Activated CD8-positive, alpha-beta memory T cell treated with anti-CD3 and anti-CD28 coated beads for 36 hours (primary cell): ENCODE data around the gene SLC28A1. TPM values are rescaled to one million over a fixed set of nuclear protein-coding genes. Genes with fewer than 3 reads are reported as not detected.

Source experiments
- CTCF ChIA-PET: fragments of 350-600 bp; sonication (Branson Sonifier 250); formaldehyde crosslinking; loops from one replicate; lab custom pipeline; 2021; ENCODE audit warnings: antibody characterized with exemption; lab: Charles Lee
- POLR2A ChIA-PET: fragments of 350-600 bp; sonication (Branson Sonifier 250); formaldehyde crosslinking; loops from one replicate; lab custom pipeline; 2021; ENCODE audit warnings: antibody characterized with exemption; lab: Charles Lee
- total RNA-seq, 2 experiments: library from RNA; stranded (reverse); gene quantifications; one replicate each; pipeline ENCODE4 v1.2.3, GENCODE V29; 2021

Gene SLC28A1
- total RNA-seq, 2 experiments from 2014 or later, result not detected

- ChIA-PET POLR2A (no interaction called here), CTCF (interaction anchor here (0.7 kb wide), 1 partner anchor 15 kb away, joined by 3 read pairs; the partner anchor contains the start of gene SLC28A1)
These were observed 15.3 kb downstream of the SLC28A1 start for GRCh38 chr15:84899750-84900149.

GRCh38 chr15:84901540-84901939, 17.1 kb downstream of the SLC28A1 start:
- CTCF ChIA-PET, result no interaction called here
- POLR2A ChIA-PET, result no interaction called here

- POLR2A ChIA-PET, result no interaction called here
- CTCF ChIA-PET, result no interaction called here
These were observed 19.3 kb downstream of the SLC28A1 start for GRCh38 chr15:84903751-84904150.

- ChIA-PET CTCF (no interaction called here), POLR2A (no interaction called here)
These were observed 20.0 kb downstream of the SLC28A1 start for GRCh38 chr15:84904419-84904818.

- CTCF ChIA-PET, result no interaction called here
- POLR2A ChIA-PET, result no interaction called here
These were observed 20.8 kb downstream of the SLC28A1 start for GRCh38 chr15:84905016-84905916.

- POLR2A ChIA-PET, result no interaction called here
- CTCF ChIA-PET, result no interaction called here
These were observed 23.3 kb downstream of the SLC28A1 start for GRCh38 chr15:84907731-84908130.

GRCh38 chr15:84908564-84908963, 24.1 kb downstream of the SLC28A1 start:
- ChIA-PET POLR2A (no interaction called here), CTCF (interaction anchor here (1.0 kb wide), 1 partner anchor 20 kb away, joined by 3 read pairs; no protein-coding TSS in a partner anchor)

- ChIA-PET CTCF (interaction anchor here (1.0 kb wide), 1 partner anchor 19 kb away, joined by 3 read pairs; no protein-coding TSS in a partner anchor), POLR2A (no interaction called here)
These were observed 24.6 kb downstream of the SLC28A1 start for GRCh38 chr15:84909029-84909428.

- ChIA-PET POLR2A (no interaction called here), CTCF (interaction anchor here (1.0 kb wide), 1 partner anchor 18 kb away, joined by 3 read pairs; no protein-coding TSS in a partner anchor)
These were observed 25.3 kb downstream of the SLC28A1 start for GRCh38 chr15:84909782-84910181.

GRCh38 chr15:84910928-84911623, 26.6 kb downstream of the SLC28A1 start:
- CTCF ChIA-PET, result no interaction called here
- POLR2A ChIA-PET, result no interaction called here

- ChIA-PET POLR2A (no interaction called here), CTCF (interaction anchor here (0.9 kb wide), 1 partner anchor 16 kb away, joined by 3 read pairs; no protein-coding TSS in a partner anchor)
These were observed 27.6 kb downstream of the SLC28A1 start for GRCh38 chr15:84911879-84912660.

GRCh38 chr15:84913360-84913723, 28.9 kb downstream of the SLC28A1 start:
- CTCF ChIA-PET, result no interaction called here

GRCh38 chr15:84914351-84914750, 29.9 kb downstream of the SLC28A1 start:
- ChIA-PET POLR2A (no interaction called here), CTCF (interaction anchor here (0.7 kb wide), 1 partner anchor 35 kb away, joined by 3 read pairs; no protein-coding TSS in a partner anchor)

More at GRCh38 chr15:84913360-84913723, 28.9 kb downstream of the SLC28A1 start:
- POLR2A ChIA-PET, result no interaction called here

GRCh38 chr15:84914909-84915605, 30.6 kb downstream of the SLC28A1 start:
- POLR2A ChIA-PET, result no interaction called here
- CTCF ChIA-PET, result interaction anchor here (0.5 to 1.0 kb wide), 3 partner anchors 13 to 39 kb away, joined by 3 read pairs; no protein-coding TSS in a partner anchor

- CTCF ChIA-PET, result interaction anchor here (0.7 to 1.0 kb wide), 2 partner anchors 13 to 88 kb away, joined by 3 to 4 read pairs; no protein-coding TSS in a partner anchor
- POLR2A ChIA-PET, result no interaction called here
These were observed 31.1 kb downstream of the SLC28A1 start for GRCh38 chr15:84915606-84915958.

- ChIA-PET CTCF (no interaction called here), POLR2A (no interaction called here)
These were observed 33.0 kb downstream of the SLC28A1 start for GRCh38 chr15:84917452-84917851.

GRCh38 chr15:84919106-84919667, 34.7 kb downstream of the SLC28A1 start:
- ChIA-PET POLR2A (no interaction called here), CTCF (no interaction called here)

GRCh38 chr15:84921121-84921520, 36.7 kb downstream of the SLC28A1 start:
- CTCF ChIA-PET, result no interaction called here
- POLR2A ChIA-PET, result no interaction called here
